GM12873 (cell line): Measurements from ENCODE around the gene LRRC46.

Source experiments
- CTCF ChIP-seq: IDR thresholded peaks from 2 replicates; pipeline ENCODE4 v1.5.1; 2012; ENCODE audit warnings: low read depth, mild to moderate bottlenecking, moderate library complexity, low read length, control low read depth; ENCODE audit not compliant: insufficient read depth; ENCODE audit errors: missing control alignments

The LRRC46 gene

GRCh38 chr17:47875011-47875985, 43.8 kb downstream of the LRRC46 start:
- no peak for TF ChIP-seq CTCF

- no peak for TF ChIP-seq CTCF
Observed at GRCh38 chr17:47877368-47878034, 46.0 kb downstream of the LRRC46 start.

- no peak for TF ChIP-seq CTCF
Observed at GRCh38 chr17:47878203-47879027, 46.9 kb downstream of the LRRC46 start.

- TF ChIP-seq CTCF: no peak
Observed at GRCh38 chr17:47879028-47879585, 47.6 kb downstream of the LRRC46 start.

GRCh38 chr17:47879776-47880454, 48.4 kb downstream of the LRRC46 start:
- TF ChIP-seq CTCF: no peak

GRCh38 chr17:47882247-47882646, 50.8 kb downstream of the LRRC46 start:
- TF ChIP-seq CTCF: no peak
